ENCODE results near the gene ELF2.

ELF2 gene

DNA sequence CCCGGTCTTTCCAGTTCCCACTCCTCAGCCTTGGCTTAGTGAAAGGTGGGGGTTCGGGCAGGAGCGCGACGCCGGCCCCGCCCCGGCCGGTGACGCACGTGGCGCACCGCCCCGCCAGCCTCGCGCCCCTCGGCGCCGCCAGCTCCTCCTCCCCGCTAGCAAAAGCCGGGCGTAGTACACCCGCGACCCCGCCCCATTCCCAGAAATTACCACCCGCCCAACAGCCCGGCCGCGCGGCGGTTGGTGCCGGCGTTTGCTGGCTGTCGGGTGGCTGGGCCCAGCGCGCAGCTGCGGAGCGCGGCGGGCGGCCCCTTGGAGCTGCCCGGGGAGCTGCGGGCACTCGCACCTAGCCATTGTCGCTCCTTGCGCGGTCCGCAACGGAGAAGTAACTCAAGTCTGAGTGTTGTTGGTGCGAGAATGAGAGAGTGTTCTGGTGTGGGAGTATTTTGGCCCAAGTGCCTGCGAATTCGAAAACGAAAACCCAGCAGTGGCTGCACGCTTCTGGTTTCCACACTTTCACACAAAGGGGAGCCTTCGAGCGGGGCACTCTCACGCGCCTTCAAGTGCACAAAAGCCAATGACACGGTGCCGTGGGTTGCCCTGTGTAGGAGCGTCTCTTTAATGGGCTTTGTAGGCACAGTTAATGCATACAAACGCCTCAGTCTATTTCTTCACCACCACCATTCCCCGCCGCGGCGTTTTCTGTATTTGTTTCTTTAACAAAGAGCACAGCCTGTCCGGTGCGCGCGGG, 1.0 kb upstream of the ELF2 start:
- TF ChIP-seq, protein P1, sequence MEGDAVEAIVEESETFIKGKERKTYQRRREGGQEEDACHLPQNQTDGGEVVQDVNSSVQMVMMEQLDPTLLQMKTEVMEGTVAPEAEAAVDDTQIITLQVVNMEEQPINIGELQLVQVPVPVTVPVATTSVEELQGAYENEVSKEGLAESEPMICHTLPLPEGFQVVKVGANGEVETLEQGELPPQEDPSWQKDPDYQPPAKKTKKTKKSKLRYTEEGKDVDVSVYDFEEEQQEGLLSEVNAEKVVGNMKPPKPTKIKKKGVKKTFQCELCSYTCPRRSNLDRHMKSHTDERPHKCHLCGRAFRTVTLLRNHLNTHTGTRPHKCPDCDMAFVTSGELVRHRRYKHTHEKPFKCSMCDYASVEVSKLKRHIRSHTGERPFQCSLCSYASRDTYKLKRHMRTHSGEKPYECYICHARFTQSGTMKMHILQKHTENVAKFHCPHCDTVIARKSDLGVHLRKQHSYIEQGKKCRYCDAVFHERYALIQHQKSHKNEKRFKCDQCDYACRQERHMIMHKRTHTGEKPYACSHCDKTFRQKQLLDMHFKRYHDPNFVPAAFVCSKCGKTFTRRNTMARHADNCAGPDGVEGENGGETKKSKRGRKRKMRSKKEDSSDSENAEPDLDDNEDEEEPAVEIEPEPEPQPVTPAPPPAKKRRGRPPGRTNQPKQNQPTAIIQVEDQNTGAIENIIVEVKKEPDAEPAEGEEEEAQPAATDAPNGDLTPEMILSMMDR (conservative IDR thresholded peaks at IDR 0.05): no peak
- TF ChIP-seq ZFX (IDR thresholded peaks at IDR 0.05): peak; percentile 44; the same call in 1 of the 2 replicates
- peak overlapping the region; percentile 91 for H3K27ac ChIP-seq

DNA sequence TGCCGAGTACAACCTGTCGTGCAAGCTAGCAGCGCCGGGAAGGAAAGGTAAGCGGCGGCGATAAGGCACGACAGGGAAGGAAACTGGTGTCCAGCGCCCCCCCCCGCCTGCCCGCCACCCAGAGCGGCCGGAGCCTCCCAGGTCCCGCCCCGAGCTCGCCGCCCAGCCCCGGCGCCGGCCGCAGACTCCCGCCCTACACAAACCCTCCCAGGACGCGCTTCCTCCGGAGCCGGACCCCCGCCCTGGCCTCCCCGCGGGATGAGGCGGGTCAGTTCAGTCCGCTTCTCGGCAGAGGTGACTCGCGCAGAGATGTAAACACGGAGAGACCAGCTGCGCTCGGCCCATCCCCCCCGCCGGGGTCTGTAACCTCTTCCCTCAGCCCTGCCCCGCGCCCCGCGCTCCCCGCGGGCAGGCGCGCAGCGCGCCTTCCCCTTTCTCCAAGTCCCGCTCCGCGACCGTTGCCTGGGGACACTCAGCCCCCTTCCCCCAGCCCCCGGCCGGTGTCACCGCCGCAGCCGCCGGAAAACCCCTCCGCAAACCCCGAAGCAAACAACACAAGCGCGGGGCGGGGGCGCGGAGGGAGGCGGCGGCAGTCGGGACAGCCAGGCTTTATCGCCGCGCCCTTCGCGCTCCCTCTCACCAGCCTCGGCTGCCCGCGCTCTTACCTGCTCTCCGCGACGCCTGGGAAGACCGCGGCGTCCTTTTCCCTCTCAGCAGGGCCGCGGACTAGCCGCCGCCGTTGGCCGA, 543 bp downstream of the ELF2 start:
- peak overlapping the region; percentile 91 for H3K27ac ChIP-seq
- TF ChIP-seq, protein P1 (conservative IDR thresholded peaks at IDR 0.05): no peak
- 0 out of 2 replicates have a peak, but pooled peaks have one; percentile 21 for TF ChIP-seq ZFX (IDR thresholded peaks at IDR 0.05)

DNA sequence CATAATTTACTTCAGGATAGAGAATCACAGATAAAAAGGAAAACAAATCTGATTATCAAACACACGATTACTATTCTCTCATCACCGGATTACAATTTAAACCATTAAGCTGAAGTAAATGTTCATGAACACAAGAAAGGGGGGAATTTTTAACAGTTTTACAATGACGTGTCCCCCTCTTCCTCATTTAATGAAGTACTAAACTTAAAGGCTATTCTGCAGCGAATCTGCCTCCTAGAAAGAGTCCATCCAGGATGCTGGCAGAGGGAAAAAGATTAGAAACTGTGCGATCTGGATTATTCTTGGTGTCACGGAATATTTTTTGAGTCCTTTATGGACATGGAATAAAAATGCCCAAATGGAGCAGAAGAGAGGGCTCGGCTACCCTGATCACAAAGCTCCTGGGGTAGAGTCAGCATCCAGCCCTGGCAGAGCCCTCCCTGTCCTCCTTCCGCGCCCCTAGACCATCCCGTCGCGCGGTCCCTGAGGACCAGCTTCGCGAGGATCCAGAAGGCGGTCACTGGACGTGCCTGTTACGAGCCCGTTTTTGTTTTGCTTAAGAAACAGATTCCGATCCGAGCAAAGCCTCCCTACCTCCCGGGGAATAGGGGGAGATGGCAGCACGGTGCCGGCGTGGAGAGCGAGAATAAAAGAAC, 1.2 kb downstream of the ELF2 start:
- TF ChIP-seq, protein P1 (conservative IDR thresholded peaks at IDR 0.05): no peak
- TF ChIP-seq ZFX (IDR thresholded peaks at IDR 0.05): no peak
- peak overlapping the region; percentile 91 for H3K27ac ChIP-seq

DNA sequence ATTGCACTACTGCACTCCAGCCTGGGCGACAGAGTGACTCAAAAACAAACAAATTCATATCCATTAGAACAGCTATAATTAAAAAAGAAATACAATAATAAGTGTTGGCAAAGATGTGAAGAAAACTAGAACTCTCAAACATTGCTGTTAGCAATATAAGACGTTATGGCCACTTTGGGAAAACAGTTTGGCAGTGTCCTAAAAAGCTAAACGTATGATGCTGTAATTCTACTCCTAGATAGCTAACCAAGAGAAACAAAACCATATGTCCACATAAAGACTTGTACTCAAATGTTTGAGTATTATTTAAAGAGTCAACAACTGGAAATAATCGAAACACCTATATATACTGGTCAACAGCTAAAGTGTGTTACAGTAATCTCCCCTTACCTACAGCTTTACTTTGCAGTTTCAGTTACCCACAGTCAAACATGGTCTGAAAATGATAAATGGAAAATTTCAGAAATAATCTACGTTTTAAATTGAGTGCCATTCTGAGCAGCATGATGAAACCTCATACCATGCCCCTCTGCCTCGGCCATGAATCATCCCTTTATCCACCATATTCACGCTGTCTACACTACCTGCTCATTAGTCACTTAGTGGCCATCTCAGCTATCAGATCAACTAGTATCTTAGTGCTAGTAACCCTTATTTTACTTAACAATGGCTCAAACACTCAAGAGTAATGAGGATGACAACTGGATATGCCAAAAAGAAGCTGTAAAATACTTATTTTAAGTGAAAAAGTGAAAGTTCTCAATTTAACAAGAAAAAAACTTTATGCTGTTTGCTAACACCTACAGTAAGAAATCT, 4.9 kb downstream of the ELF2 start:
- H3K27ac ChIP-seq: peak overlapping the region; percentile 10; the same call in 1 of the 2 replicates

DNA sequence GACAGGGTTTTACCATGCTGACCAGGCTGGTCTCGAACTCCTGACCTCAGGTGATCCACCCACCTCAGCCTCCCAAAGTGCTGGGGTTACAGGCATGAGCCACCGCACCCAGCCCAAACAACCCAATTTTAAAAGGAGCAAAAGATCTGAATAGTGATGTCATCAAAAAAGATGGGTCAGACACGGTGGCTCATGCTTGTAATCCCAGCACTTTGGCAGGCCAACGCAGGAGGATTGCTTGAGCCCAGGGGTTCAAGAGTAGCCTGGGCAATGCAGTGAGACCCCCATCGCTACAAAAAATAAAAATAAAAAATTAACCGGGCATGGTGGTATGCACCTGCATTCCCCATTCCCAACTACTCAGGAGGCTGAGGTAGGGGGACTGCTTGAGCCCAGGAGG, 6.1 kb downstream of the ELF2 start:
- no peak overlapping the region for H3K27ac ChIP-seq
- TF ChIP-seq ZFX (IDR thresholded peaks at IDR 0.05): no peak
- TF ChIP-seq, protein P1 (conservative IDR thresholded peaks at IDR 0.05): no peak

More for the DNA sequence above, 4.9 kb downstream of the ELF2 start:
- TF ChIP-seq, protein P1 (conservative IDR thresholded peaks at IDR 0.05): no peak
- TF ChIP-seq ZFX (IDR thresholded peaks at IDR 0.05): no peak

DNA sequence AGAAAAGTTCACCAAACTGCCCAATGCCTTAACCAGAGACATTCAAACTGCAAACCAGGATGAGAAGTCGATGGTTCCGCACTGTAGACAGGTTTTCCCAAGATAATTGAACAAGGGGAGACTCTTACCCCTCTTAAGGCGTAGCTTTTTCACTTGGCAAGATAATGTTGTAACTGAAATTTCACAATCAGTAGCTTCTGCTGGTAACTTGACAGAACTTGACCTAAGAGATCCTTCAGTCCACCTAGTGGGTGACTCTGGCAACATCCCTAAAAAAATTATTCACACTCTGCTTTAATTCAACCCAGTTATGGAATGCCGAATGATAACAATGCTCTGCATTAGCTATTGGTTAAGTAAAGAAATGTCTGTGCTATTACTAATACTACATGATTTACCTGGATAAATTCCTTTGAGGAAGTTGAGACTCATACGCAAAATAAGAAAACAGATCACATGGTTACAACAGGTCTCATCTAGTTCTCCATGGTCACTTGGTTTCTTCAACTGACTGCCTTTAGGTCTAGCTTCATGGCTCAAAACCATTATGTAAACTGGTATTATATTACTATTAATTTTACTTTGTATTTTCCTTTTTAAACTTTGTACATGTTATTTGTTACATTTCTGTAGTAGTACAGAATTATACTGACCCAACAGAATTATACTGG, 9.1 kb downstream of the ELF2 start:
- TF ChIP-seq ZFX (IDR thresholded peaks at IDR 0.05): no peak
- TF ChIP-seq, protein P1 (conservative IDR thresholded peaks at IDR 0.05): peak; percentile 50
- no peak overlapping the region for H3K27ac ChIP-seq

All from C4-2B (cell line).